Occipital lobe (tissue), 2 donors: ENCODE measurements around the gene SUSD1. TPM values are rescaled to one million over a fixed set of nuclear protein-coding genes. Genes with fewer than 3 reads are reported as not detected.
"Not testable (repeated sequence)": the region's sequence is repeated elsewhere in the genome, so short reads cannot be mapped to it uniquely, and the experiment has no call there.

Experiments
- DNase-seq: peaks from one replicate; lab custom pipeline; 2025; lab: John Stamatoyannopoulos, UW
- total RNA-seq: library from RNA; depleted of rRNA; stranded (reverse); fragments of >200 nt; gene quantifications from one replicate; pipeline ENCODE4 v1.2.3, GENCODE V29; 2014

Gene SUSD1
- 44.1 TPM for total RNA-seq

DNA sequence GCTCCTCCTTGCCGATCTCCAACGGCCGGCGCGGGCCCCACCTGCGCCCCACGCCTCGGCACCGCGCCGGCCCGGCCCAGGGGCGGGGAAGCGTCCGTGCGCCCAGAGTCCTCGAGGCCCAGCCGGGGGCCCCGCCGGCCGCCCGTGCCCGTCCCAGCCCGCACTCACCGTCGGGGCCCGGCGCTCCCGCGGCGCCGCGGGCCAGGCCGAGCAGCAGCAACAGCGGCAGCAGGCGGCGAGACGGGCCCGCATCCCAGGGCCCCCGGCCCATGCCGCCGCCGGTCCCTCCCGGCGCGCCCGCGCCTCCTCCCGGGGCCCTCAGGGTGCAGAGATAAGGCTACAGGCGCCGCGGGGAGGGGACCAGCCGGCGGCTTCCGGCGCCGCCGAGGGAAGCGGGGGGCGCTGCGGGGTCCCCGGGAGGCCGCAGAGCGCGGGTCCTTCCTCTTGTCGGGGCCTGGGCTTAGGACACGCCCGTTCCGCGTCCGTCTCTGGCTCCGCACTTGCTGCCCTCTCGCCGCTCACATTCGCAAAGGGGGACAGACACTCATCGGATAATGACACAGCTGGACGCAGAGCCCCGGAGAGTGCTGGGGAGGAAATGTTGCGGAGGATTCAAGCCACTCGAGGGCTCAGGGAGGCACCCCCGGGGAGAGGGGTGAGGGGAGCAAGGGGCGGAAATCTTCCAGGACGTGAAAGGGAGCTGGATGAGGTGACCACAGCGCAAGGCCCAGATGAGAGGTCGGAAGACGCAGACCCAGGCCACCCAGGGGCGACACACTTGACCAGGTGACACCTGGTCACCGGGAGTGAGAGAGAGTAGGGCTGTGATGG, at the start of gene SUSD1:
Gene SUSD1 (minus strand): TSS at position 333 of the 831 bp plus-strand sequence. CDS start 62 bp downstream, at position 271.
- no peak for DNase-seq

GRCh38 chr9:112224401-112225289, 49.5 kb upstream of the SUSD1 start:
- no peak for DNase-seq

- DNase-seq = no peak
Observed at GRCh38 chr9:112218908-112219307, 43.8 kb upstream of the SUSD1 start.

DNA sequence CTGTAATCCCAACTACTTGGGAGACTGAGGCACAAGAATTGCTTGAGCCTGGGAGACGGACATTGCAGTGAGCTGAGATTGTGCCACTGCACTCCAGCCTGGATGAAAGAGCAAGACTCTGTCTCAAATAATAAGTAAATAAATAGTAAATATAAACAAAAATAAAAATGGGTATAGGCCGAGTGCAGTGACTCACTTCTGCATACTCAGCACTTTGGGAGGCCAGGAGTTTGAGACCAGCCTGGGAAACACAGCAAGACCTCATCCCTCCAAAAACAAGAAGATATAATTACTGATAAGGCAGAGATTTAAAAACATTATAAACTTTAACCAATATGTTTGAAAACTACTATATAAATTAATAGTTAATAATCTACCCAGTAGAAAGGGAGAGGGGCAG, 37.8 kb upstream of the SUSD1 start:
- no peak for DNase-seq

GRCh38 chr9:112207451-112207850, 32.4 kb upstream of the SUSD1 start:
- no peak for DNase-seq

DNA sequence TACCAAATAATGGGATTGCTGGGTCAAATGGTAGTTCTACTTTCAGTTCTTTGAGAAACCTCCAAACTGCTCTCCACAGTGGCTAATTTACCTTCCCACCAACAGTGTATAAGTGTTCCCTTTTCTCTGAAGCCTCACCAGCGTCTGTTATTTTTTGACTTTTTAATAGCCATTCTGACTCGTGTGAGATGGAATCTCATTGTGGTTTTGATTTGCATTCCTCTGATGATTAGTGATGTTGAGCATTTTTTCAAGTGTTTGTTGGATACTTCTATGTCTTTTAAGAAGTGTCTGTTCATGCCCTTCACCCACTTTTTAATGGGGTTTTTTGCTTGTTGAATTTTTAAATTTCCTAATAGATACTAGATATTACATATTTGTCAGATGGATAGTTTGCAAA, 28.4 kb upstream of the SUSD1 start:
- no peak for DNase-seq

GRCh38 chr9:112200711-112201110, 25.6 kb upstream of the SUSD1 start:
- no peak for DNase-seq

DNA sequence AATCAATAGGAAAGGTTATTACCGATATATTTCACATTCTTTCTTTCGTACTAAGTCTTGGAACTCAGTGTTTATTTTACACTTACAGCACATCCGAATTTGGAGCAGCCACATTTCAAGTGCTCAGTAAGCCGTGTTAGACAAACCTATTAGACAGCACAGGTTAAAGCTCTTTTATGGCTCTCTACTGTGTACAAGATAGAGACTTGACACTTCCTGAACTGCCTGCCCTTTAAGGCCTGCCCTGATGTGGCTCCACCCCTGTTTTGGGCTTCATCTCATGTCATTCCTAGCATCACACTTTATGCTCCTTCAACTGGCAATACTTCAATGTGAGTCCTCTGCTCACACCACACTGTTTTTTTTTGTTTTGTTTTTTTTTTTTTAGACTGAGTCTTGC, 23.5 kb upstream of the SUSD1 start:
- DNase-seq = no peak

DNA sequence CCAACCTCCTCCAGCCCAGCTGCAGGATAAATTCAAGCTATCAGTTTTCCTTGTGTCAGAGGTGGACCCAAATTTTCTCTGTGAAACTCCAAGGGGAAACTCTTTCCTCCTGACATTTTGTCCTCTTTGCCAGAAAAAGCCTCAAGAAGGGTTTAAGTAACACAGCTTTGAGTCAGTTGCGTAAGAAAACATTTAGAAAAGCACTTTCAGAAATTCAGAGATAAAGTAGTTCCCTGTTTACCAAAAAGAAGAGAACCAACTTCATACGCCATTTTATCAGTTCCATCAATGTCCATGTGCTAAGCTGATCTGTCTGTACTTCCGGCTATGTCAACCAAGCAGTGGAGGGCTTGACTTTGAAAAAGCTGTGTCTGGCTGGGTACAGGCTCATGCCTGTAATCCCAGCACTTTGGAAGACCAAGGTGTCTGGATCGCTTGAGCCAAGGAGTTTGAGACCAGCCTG, 19.9 kb upstream of the SUSD1 start:
- no peak for DNase-seq

GRCh38 chr9:112193572-112194288, 18.6 kb upstream of the SUSD1 start:
- no peak for DNase-seq

GRCh38 chr9:112190320-112190719, 15.2 kb upstream of the SUSD1 start:
- DNase-seq = not testable (repeated sequence)

DNA sequence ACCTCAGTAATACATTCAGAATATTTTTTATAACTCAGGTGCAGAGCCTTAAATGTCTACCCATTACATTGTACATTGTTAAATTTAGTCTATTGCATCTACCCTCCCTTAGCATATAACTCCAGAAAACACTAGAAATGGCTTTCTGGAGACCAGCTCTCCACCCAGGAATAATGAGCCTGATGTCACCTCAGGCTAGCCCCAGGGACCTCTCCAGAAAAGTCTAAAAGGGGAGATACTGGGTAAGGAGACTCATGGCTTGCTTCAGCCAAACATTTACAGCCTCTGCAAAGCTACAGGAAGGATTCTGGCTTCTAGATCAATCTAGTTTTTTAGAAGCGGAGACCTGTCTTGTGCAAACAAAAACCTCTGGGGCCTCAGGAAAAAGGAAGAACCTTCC, 13.8 kb upstream of the SUSD1 start:
- DNase-seq = no peak

DNA sequence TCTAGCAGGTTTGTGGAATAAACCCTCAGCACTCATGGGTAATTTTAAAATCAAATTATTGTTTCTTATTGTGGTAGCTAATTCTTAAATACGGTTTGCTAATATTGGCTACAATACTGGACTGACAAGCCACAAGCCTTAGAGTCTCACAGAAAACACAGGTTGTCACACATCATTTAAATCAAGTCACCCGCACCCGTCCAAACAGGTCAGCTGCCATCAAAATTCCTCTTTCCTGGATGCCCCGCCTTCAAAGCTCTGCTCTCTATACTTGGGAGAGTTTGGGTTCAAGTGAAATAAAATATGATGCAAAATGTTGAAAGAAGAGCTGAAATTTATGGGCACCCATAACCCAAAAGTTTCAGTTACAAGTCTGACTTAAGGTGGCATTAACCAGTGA, 12.3 kb upstream of the SUSD1 start:
- DNase-seq = no peak

DNA sequence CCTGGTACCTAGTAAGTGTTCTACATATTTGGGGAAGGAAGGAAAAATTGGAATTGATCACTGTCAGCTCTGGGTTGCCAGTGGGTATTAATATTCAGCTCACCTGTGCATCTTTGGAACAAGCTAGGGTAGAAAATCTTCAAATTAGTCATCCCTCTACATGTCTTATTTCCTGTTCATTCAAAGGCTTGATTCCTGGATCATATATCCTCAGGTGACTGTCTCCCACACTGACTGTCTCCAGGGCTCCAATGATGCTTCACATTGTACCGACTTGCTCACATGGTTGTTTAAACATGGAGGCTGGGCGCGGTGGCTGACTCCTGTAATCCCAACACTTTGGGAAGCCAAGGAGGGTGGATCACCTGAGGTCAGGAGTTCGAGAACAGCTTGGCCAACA, 11.6 kb upstream of the SUSD1 start:
- no peak for DNase-seq

- no peak for DNase-seq
Observed at GRCh38 chr9:112184946-112185345, 9.8 kb upstream of the SUSD1 start.

- DNase-seq = no peak
Observed at GRCh38 chr9:112184221-112184620, 9.1 kb upstream of the SUSD1 start.

GRCh38 chr9:112180387-112180881, 5.3 kb upstream of the SUSD1 start:
- DNase-seq = no peak

DNA sequence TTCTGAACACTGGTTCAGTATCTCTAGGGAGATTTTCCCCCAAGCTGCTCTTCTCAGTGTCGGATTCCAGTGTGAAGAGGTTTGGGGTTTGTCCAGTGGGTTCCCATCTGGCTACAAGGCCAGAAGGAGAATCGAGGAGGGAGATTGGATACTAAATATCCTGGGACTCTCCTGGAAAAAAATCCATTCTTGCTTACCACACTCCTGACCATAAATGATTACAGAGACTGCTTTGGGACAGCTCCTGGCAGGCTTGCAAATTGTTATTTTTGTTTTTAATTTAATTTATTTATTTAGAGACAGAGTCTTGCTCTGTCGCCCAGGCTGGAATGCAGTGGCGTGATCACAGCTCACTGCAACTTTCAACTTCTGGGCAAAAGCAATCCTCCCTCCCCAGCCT, 4.7 kb upstream of the SUSD1 start:
- no peak for DNase-seq

- no peak for DNase-seq
Observed at GRCh38 chr9:112176524-112176923, 1.4 kb upstream of the SUSD1 start.

DNA sequence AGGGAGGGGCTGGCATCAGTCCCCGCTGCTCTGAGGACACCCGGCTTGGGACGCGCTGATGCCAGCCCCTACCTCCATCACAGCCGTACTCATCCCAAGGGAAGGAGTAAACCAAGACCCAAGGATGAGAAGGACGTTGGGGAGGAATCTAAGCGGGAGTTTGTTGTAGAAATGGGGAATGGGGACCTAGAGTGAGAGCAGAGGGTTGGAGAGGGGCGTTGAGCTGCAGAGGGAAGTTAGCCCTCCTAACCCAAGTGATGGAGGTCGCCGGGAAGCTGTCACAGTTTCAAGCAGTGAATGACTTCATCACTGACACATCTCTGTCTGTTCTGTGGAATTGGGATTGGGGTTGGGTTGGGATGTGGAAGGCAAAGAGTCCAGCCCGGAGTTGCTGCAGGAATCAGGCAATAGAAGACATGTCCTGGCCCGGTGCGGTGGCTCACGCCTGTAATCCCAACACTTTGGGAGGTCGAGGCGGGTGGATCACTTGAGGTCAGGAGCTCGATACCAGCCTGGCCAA, 759 bp upstream of the SUSD1 start:
- DNase-seq = no peak

GRCh38 chr9:112174222-112174964, 704 bp downstream of the SUSD1 start:
- no peak for DNase-seq
